IMR-90 (cell line): ENCODE measurements around the gene ESM1. TPM values are rescaled to one million over a fixed set of nuclear protein-coding genes. Genes with fewer than 3 reads are reported as not detected.

Source experiments
- ATAC-seq: fragments of 200-7000 bp; cut with Tn5 transposase; 2 replicates; pipeline ENCODE4 v1.9.1; 2020; ENCODE audit warnings: low read depth, mild to moderate bottlenecking, moderate library complexity
- BruUV-seq: library from RNA; stranded (reverse); fragments of 400-500 nt; replicated peaks from 2 replicates; lab custom pipeline; 2021; lab: Mats Ljungman, UMichigan
- CTCF ChIA-PET: fragments of 300-600 bp; formaldehyde crosslinking; extraction: SDS; loops from one replicate; lab custom pipeline; 2021; ENCODE audit warnings: antibody characterized with exemption; lab: Yijun Ruan, JAX
- POLR2A ChIA-PET: fragments of 300-600 bp; sonication (Branson Sonifier 250); formaldehyde crosslinking; loops from one replicate; lab custom pipeline; 2022; ENCODE audit warnings: antibody characterized with exemption; ENCODE audit not compliant: unreplicated experiment; lab: Charles Lee
- DNase-seq: peaks from one replicate; pipeline ENCODE4 v3.0.0; 2013
- H2AFZ ChIP-seq: replicated peaks from 2 replicates; pipeline ENCODE3; 2013; ENCODE audit warnings: low read length, mild to moderate bottlenecking; ENCODE audit not compliant: poor library complexity
- H2AK5ac ChIP-seq: 2 replicates; pipeline ENCODE4 v1.6.1; 2013; ENCODE audit warnings: low read depth, low read length, inconsistent platforms
- H2AK9ac ChIP-seq: replicated peaks from 2 replicates; pipeline ENCODE3; 2013; ENCODE audit warnings: mild to moderate bottlenecking, low read depth, low read length, moderate library complexity; ENCODE audit not compliant: poor library complexity
- H2BK120ac ChIP-seq: 2 replicates; pipeline ENCODE4 v1.6.1; 2013; ENCODE audit warnings: low read depth, low read length, inconsistent platforms
- H2BK15ac ChIP-seq: 3 replicates; pipeline ENCODE4 v1.6.1; 2013; ENCODE audit warnings: low read depth, low read length, inconsistent platforms
- H2BK20ac ChIP-seq: 2 replicates; pipeline ENCODE4 v1.6.1; 2013; ENCODE audit warnings: low read depth, mild to moderate bottlenecking, inconsistent platforms, low read length, moderate library complexity
- H2BK5ac ChIP-seq: 2 replicates; pipeline ENCODE4 v1.6.1; 2013; ENCODE audit warnings: mild to moderate bottlenecking, low read depth, low read length, inconsistent platforms; ENCODE audit not compliant: poor library complexity, severe bottlenecking
- H3K14ac ChIP-seq: replicated peaks from 2 replicates; pipeline ENCODE4 v1.6.1; 2013; ENCODE audit warnings: low read depth, low read length, inconsistent platforms
- H3K18ac ChIP-seq: 2 replicates; pipeline ENCODE4 v1.6.1; 2013; ENCODE audit warnings: low read depth, low read length, control low read depth
- H3K23ac ChIP-seq: 2 replicates; pipeline ENCODE4 v1.6.1; 2013; ENCODE audit warnings: low read depth, low read length, inconsistent platforms
- H3K27ac ChIP-seq: 2 replicates; pipeline ENCODE4 v1.5.1; 2013; ENCODE audit warnings: mild to moderate bottlenecking, control low read depth, low read length; ENCODE audit not compliant: insufficient read depth
- H3K27me3 ChIP-seq: 2 replicates; pipeline ENCODE4 v1.6.1; 2013; ENCODE audit warnings: low read length; ENCODE audit not compliant: control insufficient read depth, insufficient read depth
- H3K36me3 ChIP-seq: 2 replicates; pipeline ENCODE4 v1.6.1; 2013; ENCODE audit warnings: low read length, mixed read lengths; ENCODE audit not compliant: control insufficient read depth, insufficient read depth
- H3K4ac ChIP-seq: 2 replicates; pipeline ENCODE4 v1.6.1; 2013; ENCODE audit warnings: low read depth, low read length, inconsistent platforms
- H3K4me1 ChIP-seq: 2 replicates; pipeline ENCODE4 v1.6.1; 2013; ENCODE audit warnings: low read length, mixed read lengths; ENCODE audit not compliant: control insufficient read depth, insufficient read depth
- H3K4me2 ChIP-seq: 2 replicates; pipeline ENCODE4 v1.6.1; 2013; ENCODE audit warnings: low read depth, mild to moderate bottlenecking, control low read depth, low read length, moderate library complexity
- H3K4me3 ChIP-seq: 2 replicates; pipeline ENCODE4 v1.5.1; 2013; ENCODE audit warnings: low read depth, mild to moderate bottlenecking, control low read depth, low read length, moderate library complexity; ENCODE audit not compliant: insufficient read depth
- H3K56ac ChIP-seq: 2 replicates; pipeline ENCODE4 v1.6.1; 2013; ENCODE audit warnings: low read length, inconsistent platforms; ENCODE audit not compliant: insufficient read depth; ENCODE audit errors: extremely low read depth
- H3K79me1 ChIP-seq, 2 experiments: 2 replicates each; pipeline ENCODE4 v1.6.1; 2013; ENCODE audit warnings: low read length in 2 of 2, inconsistent platforms in 1 of 2, low read depth in 1 of 2
- H3K9ac ChIP-seq: 2 replicates; pipeline ENCODE4 v1.6.1; 2013; ENCODE audit warnings: low read depth, low read length, control low read depth
- H3K9me1 ChIP-seq: 2 replicates; pipeline ENCODE4 v1.6.1; 2013; ENCODE audit warnings: low read length, inconsistent platforms; ENCODE audit not compliant: insufficient read depth
- H3K9me3 ChIP-seq: 2 replicates; pipeline ENCODE4 v1.6.1; 2013; ENCODE audit warnings: low read length; ENCODE audit not compliant: control insufficient read depth, insufficient read depth
- H4K20me1 ChIP-seq: 2 replicates; pipeline ENCODE4 v1.6.1; 2013; ENCODE audit warnings: low read length, inconsistent platforms; ENCODE audit not compliant: insufficient read depth
- H4K5ac ChIP-seq: 2 replicates; pipeline ENCODE4 v1.6.1; 2013; ENCODE audit warnings: mild to moderate bottlenecking, low read depth, low read length, control low read depth
- H4K8ac ChIP-seq, 2 experiments: 2 replicates each; pipeline ENCODE4 v1.6.1; 2013; ENCODE audit warnings: low read depth in 2 of 2, low read length in 2 of 2, control low read depth in 1 of 2, inconsistent platforms in 1 of 2
- H4K91ac ChIP-seq: 2 replicates; pipeline ENCODE4 v1.6.1; 2013; ENCODE audit warnings: low read depth, low read length, inconsistent platforms; ENCODE audit not compliant: insufficient read depth
- MAFK ChIP-seq: IDR thresholded peaks from 2 replicates; pipeline ENCODE4 v1.6.1; 2012; ENCODE audit warnings: low read depth, low read length, improper control_type of control experiment
- POLR2A ChIP-seq: IDR thresholded peaks from 2 replicates; pipeline ENCODE4 v1.6.1; 2012; ENCODE audit warnings: mild to moderate bottlenecking, low read depth, low read length
- RAD21 ChIP-seq: IDR thresholded peaks from 2 replicates; pipeline ENCODE4 v1.6.1; 2012; ENCODE audit warnings: low read length, improper control_type of control experiment
- RFX5 ChIP-seq: IDR thresholded peaks from 2 replicates; pipeline ENCODE4 v1.8.0; 2012; ENCODE audit warnings: low read depth, mild to moderate bottlenecking, low read length, moderate library complexity
- WGBS, 2 experiments: methylation state at CpG; one replicate each; pipeline versions ENCODE4 v1.1.5 to v1.1.7; 2013; ENCODE audit warnings: missing lambda C conversion rate in 2 of 2; ENCODE audit not compliant: insufficient read length in 1 of 2; ENCODE audit errors: extremely low coverage in 2 of 2; 5-methylcytosine and 5-hydroxymethylcytosine counted together
- dilution Hi-C: fragments of 300-500 bp; cut with HindIII; formaldehyde crosslinking; loops from one replicate; pipeline ENCODE4 v1.14.3; 2018; ENCODE audit warnings: low sequenced_read_pairs; ENCODE audit not compliant: unreplicated experiment
- in situ Hi-C: fragments of 300-500 bp; cut with MboI; formaldehyde crosslinking; loops from 3 replicates; pipeline ENCODE4 v1.14.3; 2019; ENCODE audit warnings: low sequenced_read_pairs, inconsistent platforms, mixed read lengths
- intact Hi-C: fragments of 100-400 bp; cut with micrococcal nuclease; formaldehyde crosslinking; loops from 2 replicates; pipeline ENCODE4 v1.10.0; 2022
- polyA plus RNA-seq, 3 experiments: library from polyadenylated mRNA; depleted of rRNA; stranded (reverse); fragments of >200 nt; gene quantifications; 2 replicates each; pipeline ENCODE4 v1.2.3, GENCODE V29; 2012; ENCODE audit warnings: low replicate concordance in 1 of 3
- total RNA-seq: library from RNA; depleted of rRNA; stranded (reverse); fragments of >200 nt; gene quantifications from 2 replicates; pipeline ENCODE4 v1.2.3, GENCODE V29; 2012
- TF ChIP-seq, protein P1 (sequence below): fragments of 150-350 bp; IDR thresholded peaks from 2 replicates; pipeline ENCODE4 v1.6.1; 2017; ENCODE audit warnings: mild to moderate bottlenecking, antibody characterized with exemption, low read length, low read depth

ESM1 gene
- total and polyA plus RNA-seq, 2 of the 4 experiments (the other 2 are of a cell fraction): 7.1 to 10.2 TPM

DNA sequence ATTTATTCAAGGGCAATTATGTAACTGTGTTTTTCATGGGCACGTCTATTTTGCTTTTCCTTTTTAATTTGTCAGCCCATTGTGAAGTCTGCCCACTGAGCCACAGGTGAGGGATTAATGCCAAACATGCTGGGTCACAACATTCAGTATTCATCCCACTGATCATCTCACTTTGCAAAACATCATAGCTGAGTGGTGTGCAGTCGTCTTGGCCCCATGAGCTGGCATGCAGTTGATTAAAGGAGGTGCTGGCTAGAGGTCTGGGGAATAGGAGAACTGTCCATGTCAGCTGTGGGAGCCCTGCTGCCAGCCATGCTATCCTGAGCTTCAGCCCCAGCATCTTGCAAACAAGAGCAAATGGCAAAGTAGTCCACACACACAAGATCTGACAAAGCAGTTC lies 11.7 kb upstream of the ESM1 start:
- Histone ChIP-seq H3K9me1 (no peaks in the 10 kb centered on the region; the same call in 1 of the 2 replicates), H2BK15ac (no peak overlapping the region), H3K9ac (no peak overlapping the region), H4K91ac (no peak overlapping the region), H3K79me1 (no peaks in the 10 kb centered on the region), H2BK5ac (no peak overlapping the region), H3K4me3 (no peak overlapping the region), H2AFZ (peak overlapping the region; percentile 66), H3K9me3 (no peaks in the 10 kb centered on the region), H3K4me1 (no peaks in the 10 kb centered on the region), H3K56ac (no peak overlapping the region), H4K5ac (no peak overlapping the region), H3K4ac (no peak overlapping the region), H3K18ac (no peak overlapping the region), H3K27me3 (no peaks in the 10 kb centered on the region), H2BK20ac (no peak overlapping the region), H2AK5ac (no peak overlapping the region), H3K4me2 (no peak overlapping the region), H3K23ac (no peak overlapping the region), H2AK9ac (no peak overlapping the region), H2BK120ac (no peak overlapping the region), H3K36me3 (no peaks in the 10 kb centered on the region), H4K20me1 (no peaks in the 10 kb centered on the region), H4K8ac (no peak overlapping the region), H3K14ac (peak overlapping the region; percentile 73; the same call in 1 of the 2 replicates), H3K27ac (no peak overlapping the region)
- ATAC-seq (peak; percentile 21; the same call in 1 of the 2 replicates), DNase-seq (no peak)
- dilution Hi-C loops: no loop called here
- in situ Hi-C loops: no loop called here
- no CpG with 5 or more reads among the region's 2 CpGs for WGBS, 2 experiments
- POLR2A ChIA-PET: no interaction called here
- intact Hi-C loops: no loop called here
- TF ChIP-seq RFX5 (no peak), RAD21 (no peak), POLR2A (no peak), MAFK (no peak)
- TF ChIP-seq, protein P1, sequence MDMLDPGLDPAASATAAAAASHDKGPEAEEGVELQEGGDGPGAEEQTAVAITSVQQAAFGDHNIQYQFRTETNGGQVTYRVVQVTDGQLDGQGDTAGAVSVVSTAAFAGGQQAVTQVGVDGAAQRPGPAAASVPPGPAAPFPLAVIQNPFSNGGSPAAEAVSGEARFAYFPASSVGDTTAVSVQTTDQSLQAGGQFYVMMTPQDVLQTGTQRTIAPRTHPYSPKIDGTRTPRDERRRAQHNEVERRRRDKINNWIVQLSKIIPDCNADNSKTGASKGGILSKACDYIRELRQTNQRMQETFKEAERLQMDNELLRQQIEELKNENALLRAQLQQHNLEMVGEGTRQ: no peak
- CTCF ChIA-PET: no interaction called here
- BruUV-seq: no TSS peak
